ENCODE data around the gene PLCD1.
"Not testable (repeated sequence)": the region's sequence is repeated elsewhere in the genome, so short reads cannot be mapped to it uniquely, and the experiment has no call there.

PLCD1 gene

DNA sequence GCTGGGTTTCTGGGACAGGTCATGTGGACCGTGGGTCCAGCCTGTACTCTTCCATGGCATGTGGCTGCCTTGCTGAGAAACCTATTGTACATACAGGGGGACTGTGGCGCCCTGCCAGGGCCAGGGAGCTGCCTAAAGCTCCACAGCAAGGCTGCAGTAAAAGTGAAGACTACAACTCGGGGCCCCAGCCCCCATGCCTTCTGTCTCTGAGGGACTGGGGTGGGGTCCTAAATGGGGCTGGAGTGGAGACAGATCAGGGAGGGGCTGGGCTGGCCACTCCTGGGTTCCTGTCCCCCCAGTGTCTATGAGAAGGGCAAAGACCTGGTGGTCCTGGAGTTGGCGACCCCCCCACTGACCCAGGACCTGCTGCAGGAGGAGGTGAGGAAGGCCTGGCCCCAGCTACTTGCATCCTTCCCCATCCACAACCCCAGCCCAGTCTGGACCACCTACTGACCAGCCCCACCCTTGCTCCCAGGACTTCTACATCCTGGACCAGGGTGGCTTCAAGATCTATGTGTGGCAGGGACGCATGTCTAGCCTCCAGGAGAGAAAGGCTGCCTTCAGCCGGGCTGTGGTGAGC is 31.6 kb downstream of the PLCD1 start:
- DNase-seq, result no peak

DNA sequence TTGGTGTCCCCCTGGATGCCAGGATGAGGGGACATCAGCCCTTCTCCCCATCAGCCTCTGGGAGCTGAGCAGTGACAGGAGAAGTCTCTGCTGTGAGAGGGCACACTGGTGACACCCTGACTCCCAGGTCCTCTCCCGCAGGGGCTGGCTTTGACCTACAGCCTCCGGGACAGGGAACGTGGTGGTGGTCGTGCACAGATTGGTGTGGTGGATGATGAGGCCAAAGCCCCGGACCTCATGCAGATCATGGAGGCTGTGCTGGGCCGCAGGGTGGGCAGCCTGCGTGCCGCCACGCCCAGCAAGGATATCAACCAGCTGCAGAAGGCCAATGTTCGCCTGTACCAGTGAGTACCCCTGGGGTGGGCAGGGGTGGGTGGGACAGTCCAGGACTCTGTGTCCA is 32.1 kb downstream of the PLCD1 start:
- no peak for DNase-seq

DNA sequence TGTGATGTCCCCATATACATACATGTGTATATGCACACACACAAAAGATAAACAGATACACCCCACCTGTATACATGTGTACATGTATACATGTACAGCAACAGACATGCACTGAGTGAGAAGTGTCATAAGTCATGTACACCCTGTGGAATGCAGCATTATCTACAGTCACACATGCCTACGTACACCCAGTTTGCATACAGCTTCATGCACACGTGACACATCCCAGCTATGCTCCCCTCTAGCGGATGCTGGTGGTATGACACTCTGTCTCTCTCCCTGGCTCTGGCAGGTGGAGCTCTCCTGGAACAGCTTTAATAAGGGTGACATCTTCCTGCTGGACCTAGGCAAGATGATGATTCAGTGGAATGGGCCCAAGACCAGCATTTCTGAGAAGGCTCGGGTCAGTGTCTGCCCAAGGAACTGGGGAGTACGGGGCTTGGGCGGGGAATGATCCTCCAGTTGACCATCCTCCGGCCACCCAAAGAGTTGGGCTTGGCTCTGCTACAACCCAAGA is 32.6 kb downstream of the PLCD1 start:
- peak; percentile 88 for DNase-seq

DNA sequence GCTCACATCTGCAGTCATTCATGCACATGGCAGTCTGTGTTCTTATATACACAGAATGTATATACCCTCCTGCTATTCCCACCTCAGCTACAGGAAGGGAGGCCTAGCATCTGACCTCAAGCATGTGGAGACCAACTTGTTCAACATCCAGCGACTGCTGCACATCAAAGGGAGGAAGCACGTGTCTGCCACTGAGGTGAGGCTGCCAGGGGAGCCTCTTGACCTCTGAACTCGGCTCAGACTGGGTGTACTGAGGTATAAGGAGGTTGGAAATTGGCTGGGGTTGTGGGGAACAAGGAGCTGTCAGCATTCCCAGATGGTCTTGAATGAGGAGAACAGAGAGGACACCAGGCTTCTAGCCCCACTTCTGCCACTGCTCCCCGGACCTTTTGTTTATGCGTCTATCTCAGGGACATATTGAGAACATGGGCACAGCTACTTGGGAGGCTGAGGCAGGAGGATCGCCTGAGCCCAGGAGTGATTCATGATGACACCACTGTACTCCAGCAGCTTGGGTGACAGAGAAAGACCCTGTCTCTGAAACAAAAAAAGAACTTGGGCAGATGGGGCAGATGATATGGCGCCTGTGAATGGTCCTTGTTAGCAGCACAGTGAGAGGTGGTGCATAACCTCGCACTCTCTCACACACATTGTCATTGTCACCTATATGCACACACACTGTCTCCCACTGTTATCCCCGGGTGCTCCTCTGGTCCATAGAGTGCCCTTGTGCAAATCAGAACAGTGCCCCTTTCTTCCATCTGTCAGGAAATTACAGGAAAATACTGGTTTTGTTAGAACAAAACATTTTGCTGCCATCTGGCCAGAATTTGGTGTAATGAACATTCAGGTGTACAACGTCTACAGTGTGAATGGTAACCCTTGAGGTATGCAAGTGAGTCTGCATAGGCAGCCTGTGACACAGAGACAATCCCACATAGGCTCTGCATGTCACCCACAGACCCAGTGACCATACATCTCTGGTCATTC is 33.5 kb downstream of the PLCD1 start:
- peak; percentile 33 for DNase-seq

DNA sequence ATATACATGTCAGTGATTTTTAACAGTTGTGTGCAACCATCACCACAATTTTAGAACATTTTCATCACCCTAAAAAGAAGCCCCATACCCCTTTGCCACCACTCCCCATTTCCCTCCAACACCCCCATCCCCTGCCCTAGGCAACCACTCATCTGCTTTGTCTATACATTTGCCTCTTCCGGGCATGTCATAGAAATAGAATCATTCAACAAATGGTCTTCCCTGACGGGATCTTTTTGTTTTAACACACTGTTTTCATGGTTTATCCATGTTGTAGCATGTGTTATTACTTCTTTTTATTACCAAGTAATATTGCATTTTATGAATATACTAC is 34.8 kb downstream of the PLCD1 start:
- DNase-seq, result no peak

DNA sequence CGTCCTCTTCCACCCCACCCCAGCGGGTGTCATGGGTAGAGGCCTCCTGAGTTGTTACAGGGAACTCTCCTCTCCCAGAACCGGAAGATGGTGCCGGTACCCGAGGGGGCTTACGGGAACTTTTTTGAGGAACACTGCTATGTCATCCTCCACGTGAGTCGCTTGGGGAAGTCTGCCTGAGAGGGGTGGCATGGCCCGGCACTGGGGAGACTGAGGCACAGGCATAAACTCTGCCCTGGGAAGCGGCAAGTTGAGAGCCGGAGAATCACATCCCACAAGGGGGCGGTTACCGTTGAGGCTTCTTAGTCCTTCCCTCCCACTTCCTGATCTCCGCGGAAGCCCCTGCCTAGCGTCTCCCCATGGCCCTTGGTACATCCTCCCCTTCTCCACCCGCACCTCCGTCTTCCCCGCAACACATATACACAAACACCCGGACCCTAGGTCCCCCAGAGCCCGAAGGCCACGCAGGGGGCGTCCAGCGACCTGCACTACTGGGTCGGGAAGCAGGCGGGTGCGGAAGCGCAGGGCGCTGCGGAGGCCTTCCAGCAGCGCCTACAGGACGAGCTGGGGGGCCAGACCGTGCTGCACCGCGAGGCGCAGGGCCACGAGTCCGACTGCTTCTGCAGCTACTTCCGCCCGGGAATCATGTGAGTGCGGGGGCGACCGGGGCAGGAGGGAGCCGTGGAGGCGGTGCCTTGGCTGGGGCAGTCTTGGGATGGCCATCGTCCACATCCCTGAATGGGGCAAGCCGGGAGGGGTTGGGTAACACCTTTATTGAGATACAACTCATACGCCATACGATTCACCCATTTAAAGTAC is 35.4 kb downstream of the PLCD1 start:
- peak; percentile 51 for DNase-seq

DNA sequence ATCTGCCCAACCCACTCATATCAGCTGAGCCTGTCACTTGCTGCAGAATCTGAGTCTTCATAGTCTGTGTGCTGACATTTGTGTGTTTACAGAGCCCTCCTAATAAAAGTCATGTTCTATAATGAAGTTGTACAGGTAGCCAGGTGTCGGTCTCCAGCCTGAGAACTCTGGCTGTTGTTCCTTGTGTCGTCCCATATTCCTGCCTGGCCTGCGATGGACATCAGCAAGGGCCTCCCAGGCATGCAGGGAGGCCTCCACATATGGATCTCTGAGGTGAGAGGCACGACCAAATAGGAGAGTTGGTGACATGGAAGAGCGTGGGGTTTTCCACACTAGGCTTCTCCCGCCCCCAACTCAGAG is 36.0 kb downstream of the PLCD1 start:
- DNase-seq, result no peak

DNA sequence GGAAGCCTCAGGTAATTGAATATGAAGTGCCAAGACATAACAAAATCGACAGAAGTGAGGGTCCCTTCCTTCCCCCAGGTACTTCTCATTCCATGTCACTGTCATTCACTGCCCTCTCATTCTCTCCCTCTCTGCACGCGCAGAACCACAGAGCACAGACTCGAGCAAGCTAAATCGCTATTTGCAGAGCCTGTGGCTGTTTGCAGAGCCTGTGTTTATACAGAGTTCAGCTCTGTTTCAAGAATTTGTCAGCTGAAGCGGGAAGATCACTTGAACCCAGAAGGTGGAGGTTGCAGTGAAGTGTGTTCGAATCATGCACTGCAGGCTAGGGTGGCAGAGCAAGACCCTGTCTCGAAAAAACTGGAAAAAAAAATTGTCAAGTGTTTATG is 36.4 kb downstream of the PLCD1 start:
- no peak for DNase-seq

DNA sequence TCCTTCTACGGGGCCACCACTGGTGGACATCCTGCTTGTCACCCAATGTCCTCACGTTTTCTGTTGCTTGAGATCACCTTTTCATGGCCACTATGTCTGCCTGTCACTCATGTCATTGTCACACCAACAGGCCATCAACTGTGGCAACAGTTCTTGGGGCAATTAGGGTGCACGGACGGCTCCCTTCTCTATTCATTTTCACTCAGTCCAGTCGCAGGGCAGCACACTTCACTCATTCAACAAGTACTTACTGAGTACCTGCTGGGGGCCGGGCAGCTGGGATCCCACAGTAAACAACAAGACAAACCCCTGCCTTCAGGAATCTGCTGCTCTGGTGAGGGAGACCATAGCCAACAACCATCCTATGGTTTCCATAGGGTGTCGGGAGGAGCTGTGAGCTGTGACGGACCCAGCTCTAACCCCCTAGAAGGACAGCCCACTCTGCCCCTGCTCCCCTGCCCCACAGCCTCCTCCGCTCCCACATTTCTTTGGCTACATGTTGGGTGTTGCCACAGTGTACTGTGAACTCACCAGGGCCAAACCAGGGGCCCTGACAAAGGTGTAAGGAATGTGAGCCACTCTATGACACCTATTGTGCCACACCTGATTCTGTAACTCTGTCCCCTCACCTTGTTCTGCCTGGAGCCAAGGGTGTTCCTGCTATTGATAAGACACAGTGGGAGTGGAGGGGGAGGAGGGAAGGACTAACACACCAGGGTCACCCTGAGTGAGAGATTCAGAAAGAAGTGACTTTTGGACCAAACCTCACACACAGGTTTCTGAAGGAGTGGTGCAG is 37.0 kb downstream of the PLCD1 start:
- no peak for DNase-seq

DNA sequence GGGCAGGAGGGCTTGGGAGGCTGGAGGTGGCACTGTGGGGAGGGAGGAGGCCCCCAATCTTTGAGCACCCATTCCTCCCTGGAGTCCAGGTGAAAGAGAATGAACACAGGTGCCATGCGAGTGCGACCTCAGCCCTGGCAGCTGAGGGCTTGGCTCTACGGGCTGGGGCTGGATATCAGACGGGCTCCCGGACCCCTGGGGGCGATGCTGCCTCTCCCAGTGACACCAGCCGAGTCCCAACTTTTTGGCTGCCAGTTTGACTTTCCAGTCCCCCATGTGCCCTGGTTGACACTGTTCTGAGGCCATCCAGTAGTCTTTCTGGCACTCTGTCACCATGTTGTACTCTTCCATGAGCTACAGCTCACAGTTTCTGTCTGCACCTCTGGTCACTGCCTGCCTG is 37.6 kb downstream of the PLCD1 start:
- DNase-seq, result no peak

DNA sequence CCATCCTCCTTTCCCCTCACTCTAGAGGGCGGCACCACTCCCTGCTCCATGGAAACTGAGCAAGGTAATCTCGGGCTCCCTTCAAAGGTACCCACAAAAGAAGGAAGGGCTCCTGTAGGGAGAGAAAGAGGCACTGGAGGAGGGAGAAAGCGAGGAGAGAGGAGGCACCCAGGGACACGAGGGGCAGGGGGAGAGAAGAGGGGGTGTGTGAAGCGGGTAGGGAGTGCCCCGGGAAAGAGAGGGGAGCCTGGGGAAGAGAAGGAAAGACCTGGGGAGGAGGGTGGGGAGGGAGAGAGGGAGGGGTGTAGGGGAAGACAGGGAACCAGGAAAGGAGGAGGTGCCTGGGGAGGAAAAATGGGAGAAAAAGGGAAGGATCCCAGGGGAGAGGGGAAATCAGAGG is 38.3 kb downstream of the PLCD1 start:
- DNase-seq, result no peak

DNA sequence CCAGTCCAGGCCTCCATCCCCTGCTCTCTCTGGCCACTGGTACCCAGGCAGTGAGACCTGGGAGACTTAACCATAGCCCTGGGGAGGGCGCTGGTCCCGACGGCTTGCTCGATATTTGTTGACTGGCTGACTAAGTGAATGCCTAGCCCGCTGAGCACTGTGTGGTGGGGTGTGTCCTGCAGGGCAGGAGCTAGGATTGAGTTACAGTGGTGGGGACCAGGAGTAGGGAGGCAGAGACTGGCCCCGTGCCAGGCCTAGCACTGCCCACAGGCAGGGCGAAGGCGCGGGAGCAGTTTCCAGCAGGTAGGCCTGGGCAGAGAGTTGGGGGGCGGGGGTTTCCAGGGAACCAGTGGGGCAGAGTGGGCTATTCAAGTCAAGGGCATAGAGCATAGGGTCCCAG is 38.9 kb downstream of the PLCD1 start, which contains the start of gene VILL:
Gene VILL, plus strand, starts transcription at position 260 of the 400 bp plus-strand sequence. CDS start 2,887 bp downstream, outside the sequence.
- DNase-seq, result no peak

DNA sequence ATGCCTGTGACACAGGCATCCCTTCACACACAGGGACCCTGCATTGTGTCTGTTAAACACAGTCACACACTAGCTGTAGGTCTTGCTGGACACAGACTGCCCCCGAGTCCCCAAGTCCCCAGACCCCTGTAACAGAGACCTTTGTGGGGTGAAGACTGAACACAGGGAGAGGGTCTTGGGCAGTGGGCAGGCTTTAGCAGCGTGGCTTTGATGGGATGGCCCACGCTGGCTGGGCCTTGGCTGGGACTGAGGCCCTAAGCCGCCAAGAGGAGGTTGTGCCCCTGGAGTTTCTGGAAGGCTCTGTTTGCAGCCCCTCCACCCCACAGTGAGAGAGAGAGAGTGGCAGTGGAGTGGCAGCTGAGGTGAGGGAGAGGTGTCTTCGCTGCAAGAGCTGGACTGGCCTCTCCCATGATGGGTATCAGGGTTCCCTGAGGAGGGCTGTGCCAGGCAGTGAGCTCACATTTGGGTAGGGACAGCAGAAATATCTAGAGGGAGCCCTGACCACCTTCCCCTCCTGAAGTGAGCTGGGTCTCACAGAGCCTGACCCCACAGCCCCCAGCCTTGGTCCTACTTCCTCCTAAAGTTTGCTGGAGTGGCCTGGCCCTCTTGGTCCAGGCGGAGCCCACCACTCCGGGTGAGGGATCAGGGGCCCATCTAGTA is 39.5 kb downstream of the PLCD1 start:
- DNase-seq, result no peak

DNA sequence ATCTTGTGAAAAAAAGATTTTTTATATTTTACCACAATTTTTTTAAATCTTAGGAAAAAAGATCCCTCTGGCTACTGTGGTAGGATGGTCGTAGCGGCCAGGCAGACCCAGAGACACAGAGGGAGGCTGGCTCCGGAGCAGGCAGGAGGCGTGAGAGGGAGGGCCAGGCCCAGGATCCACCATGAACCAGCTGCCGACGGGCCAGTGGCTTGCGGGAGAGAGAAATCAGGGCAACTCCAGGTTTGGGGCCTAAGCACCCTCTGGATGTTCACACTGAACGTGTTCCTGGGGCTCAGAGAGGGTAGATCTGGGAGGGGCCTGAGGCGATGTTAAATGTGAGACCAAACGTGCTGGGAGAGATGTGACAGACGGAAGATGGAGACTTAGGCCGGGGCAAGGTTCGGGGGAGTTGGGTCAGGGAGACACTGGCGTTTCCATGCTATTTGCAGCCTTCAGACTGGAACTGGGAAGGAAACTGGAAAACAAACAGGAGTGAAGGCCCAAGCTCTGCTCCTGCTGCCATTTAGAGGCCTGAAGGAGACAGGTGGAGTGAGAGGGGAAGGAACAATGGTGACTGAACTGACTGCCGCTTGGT is 40.4 kb downstream of the PLCD1 start:
- DNase-seq, result no peak

DNA sequence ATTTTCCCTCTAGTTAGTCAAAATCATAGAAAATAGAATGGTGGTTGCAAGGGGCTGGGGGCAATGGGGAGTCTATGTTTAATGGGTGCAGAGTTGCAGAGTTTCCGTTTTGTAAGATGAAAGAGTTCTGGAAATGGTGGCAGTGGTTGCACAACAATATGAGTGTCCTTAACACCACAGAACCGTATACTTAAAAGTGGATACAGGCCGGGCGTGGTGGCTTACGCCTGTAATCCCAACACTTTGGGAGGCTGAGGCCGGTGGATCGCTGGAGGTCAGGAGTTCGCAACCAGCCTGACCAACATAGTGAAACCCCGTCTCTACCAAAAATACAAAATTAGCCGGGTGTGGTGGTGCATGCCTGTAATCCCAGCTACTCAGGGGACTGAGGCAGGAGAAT is 41.1 kb downstream of the PLCD1 start:
- not testable (repeated sequence) for DNase-seq

DNA sequence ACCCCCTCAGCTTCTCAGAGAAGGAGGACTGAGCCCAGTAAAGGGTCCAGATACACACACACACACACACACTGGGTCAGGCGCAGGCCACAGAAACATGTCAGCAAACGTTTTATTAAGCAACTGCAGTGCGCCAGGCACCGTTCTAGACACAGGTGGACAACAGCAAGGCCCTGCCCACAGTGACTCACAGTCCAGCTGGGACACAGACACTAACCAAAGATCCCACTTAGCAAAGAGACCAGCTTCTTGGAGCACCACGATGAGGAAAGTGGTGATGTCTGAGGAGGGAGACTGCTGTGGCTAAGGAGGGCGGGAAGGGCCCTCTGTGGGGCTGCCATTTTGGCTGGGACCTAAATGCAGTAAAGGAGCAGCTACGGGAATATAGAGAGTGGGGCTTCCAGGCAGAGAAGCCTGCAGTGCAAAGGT is 41.7 kb downstream of the PLCD1 start:
- DNase-seq, result no peak

DNA sequence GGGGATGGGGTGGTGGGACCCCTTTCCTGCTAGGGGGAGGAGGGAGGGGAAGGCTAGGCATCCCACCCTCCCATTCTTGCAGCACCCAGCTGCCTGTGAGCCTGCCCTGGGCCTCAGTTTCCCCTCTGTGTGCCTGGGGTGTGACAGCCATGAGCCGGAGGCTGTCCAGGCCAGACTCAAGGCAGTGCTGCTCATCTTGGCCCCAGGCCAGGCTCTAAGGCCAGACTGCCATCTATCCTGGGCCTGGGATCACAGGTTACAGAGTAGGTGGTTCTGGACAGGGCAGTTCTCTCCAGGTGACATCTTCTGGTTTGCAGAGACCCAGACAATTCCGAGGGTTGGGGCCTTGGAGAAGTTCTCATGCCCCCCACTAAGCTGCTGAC is 42.1 kb downstream of the PLCD1 start:
- DNase-seq, result no peak

DNA sequence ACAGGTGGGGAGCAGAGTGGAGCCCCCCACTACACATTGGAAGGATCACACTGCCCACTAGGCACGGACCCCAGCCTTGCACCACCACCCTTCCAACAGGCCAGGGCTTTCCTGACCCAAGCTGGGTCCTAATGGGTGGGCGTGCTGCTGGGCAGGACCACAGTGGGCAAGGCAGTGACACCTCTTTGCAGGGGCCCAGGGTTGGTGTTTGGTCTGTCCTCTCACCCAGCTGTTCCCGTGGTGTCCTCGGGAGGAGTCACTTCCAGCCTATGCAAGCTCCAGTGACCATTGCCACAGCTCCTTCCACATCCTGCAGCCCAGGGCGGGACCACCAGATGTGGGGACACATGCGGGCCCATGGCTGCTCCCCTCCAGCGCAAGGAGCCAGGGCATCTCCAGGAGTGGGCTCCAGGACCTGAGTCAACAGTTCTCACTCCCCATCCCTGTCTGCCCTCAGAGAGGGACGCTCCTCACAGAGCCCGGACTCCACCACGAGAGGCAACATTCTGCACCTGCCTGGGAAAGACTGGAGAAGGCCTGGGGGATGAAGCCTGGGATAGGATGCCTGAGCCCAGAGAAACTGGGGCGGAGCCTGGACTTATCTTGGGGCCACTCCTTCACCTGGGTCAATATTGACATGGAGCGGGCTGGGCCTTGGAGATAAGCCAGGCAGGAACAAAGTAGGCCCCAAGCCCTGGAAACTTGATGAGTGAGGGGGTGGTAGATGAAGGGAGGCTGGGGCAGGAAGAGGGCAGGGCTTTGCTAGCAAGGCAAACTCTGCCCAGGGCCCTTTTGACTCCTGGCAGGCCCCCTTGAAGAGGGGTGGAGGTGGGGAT is 42.7 kb downstream of the PLCD1 start:
- DNase-seq, result no peak

DNA sequence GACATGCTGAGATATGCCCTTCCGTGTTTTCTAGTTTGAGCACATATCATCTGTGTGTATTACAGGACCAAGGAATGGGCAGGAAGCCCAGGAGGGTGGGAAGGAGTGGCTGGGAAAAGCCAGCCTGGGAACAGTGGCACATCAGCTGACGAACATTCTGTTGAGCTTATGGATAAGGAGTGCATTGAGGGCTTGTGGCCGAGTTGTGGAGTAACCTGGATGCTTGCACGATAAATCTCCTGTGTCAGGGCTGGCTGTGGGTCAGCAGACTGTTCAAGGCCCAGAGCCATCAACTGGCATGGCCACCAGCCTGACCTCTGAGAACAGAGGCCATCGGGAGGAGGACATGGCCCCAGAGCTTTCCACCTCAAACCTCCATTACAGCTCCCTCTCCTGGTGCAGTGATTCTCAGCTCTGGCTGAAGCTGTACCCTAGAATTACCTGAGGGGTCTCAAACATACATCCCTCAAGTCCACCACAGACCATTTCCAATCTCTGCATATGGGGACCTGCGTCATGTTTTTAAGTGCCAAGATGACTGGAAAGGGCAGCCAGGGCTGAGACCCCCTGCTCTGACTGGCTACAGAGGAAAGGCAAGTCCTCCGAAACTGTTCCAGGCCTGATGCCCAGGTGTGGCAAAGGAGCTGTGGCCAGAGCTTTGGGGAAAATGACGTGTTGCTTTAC is 43.7 kb downstream of the PLCD1 start:
- DNase-seq, result no peak

DNA sequence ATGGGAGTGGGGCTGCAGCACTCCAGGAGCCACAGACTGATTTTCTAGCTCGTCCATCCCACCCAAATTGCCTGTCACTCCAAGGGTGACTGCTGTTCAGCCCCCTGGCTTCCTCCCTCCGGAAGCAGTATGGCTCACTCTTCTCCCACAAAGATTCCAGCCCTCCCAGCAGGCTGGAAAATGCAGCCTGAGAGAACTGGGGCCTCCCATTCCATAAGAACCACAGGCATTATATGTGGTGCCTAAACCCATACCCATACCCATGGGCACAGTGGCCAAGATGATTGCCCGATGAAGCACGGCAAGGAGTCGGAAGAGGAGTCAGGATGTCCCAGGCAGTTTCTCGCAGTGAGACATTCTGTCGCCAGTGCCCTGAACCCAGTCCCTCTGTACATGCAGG is 44.8 kb downstream of the PLCD1 start:
- DNase-seq, result no peak
